Spleen (tissue), 11 donors: Measurements from ENCODE around the gene TSPAN18. TPM values are rescaled to one million over a fixed set of nuclear protein-coding genes. Genes with fewer than 3 reads are reported as not detected.

Source experiments
- DNase-seq: peaks from one replicate; pipeline ENCODE4 v3.0.0-alpha.2; 2020
- H3K27ac ChIP-seq, 8 donors: fragments of 200-600 bp; sonication (generic) in 7 of 8; 1 replicate in 4 of 8; 2 replicates in 4 of 8; pipeline versions ENCODE4 v1.5.0 to v1.8.0; 2016 to 2021; ENCODE audit warnings: inconsistent platforms in 4 of 8, mild to moderate bottlenecking in 4 of 8, moderate library complexity in 1 of 8
- H3K27me3 ChIP-seq, 7 donors: fragments of 200-600 bp; sonication (generic) in 6 of 7; replicated peaks in 1 of 7; 1 replicate in 4 of 7; 2 replicates in 3 of 7; pipeline versions ENCODE4 v1.5.0 to v1.8.0; 2016 to 2021; ENCODE audit warnings: inconsistent platforms in 3 of 7, mild to moderate bottlenecking in 1 of 7
- H3K36me3 ChIP-seq, 6 donors: fragments of 200-600 bp; sonication (generic) in 5 of 6; 1 replicate in 4 of 6; 2 replicates in 2 of 6; pipeline versions ENCODE4 v1.5.0 to v1.8.0; 2016 to 2021; ENCODE audit warnings: inconsistent platforms in 2 of 6
- H3K4me1 ChIP-seq, 6 donors: fragments of 200-600 bp; sonication (generic) in 5 of 6; 1 replicate in 3 of 6; 2 replicates in 3 of 6; pipeline versions ENCODE4 v1.5.0 to v1.8.0; 2016 to 2021; ENCODE audit warnings: inconsistent platforms in 3 of 6
- H3K4me3 ChIP-seq, 8 donors: fragments of 200-600 bp; sonication (generic) in 7 of 8; 1 replicate in 4 of 8; 2 replicates in 4 of 8; pipeline versions ENCODE4 v1.5.0 to v1.8.0; 2016 to 2021; ENCODE audit warnings: inconsistent platforms in 4 of 8, mild to moderate bottlenecking in 4 of 8, moderate library complexity in 2 of 8
- H3K9me3 ChIP-seq, 8 donors: fragments of 200-600 bp; sonication (generic) in 7 of 8; 1 replicate in 4 of 8; 2 replicates in 4 of 8; pipeline versions ENCODE4 v1.5.0 to v1.8.0; 2016 to 2021; ENCODE audit warnings: inconsistent platforms in 4 of 8
- POLR2A ChIP-seq, 3 donors: fragments of 450-650 bp; IDR thresholded peaks; one replicate each; pipeline ENCODE4 v1.5.1; 2017; ENCODE audit warnings: antibody characterized with exemption in 3 of 3, mild to moderate bottlenecking in 1 of 3
- POLR2AphosphoS5 ChIP-seq, 3 donors: sonication (generic); formaldehyde crosslinking; IDR thresholded peaks; one replicate each; pipeline ENCODE4 v1.5.1; 2017; ENCODE audit warnings: antibody characterized with exemption in 3 of 3
- WGBS, 5 donors: extraction: QIAGEN DNeasy Blood & Tissue Kit in 3 of 5; methylation state at CpG; one replicate each; pipeline versions ENCODE4 v1.1.5 to v1.1.7; 2013 to 2018; 5-methylcytosine and 5-hydroxymethylcytosine counted together
- intact Hi-C: fragments of 100-400 bp; cut with DNase I; formaldehyde crosslinking; loops from one replicate; pipeline ENCODE4 v1.15.0; 2023; ENCODE audit warnings: low total_unique reads
- polyA plus RNA-seq, 3 donors: library from polyadenylated mRNA; stranded (reverse); fragments of 200-250 nt; gene quantifications; one replicate each; pipeline ENCODE4 v1.2.1, GENCODE V29; 2013
- total RNA-seq, 7 donors: library from RNA; depleted of rRNA in 3 of 7; stranded (reverse); fragments of >200 nt in 3 of 7; fragmentation: NEBNext Ultra II Directional in 4 of 7; extraction: Animal tissue kit (Norgen Biotek cat#: 25700) in 4 of 7; gene quantifications; one replicate each; pipeline versions ENCODE4 v1.1.0 to v1.2.1, GENCODE V29; 2016 to 2021
- TF ChIP-seq, protein P1 (sequence below), 11 experiments: fragments of 200-600 bp in 7 of 11; fragments of 450-650 bp in 4 of 11; sonication (generic) in 4 of 11; IDR thresholded peaks in 8 of 11; conservative IDR thresholded peaks in 3 of 11; 1 replicate in 7 of 11; 2 replicates in 4 of 11; pipeline versions ENCODE4 v1.4.0 to v1.8.0; 2016 to 2021; ENCODE audit warnings: antibody characterized with exemption in 11 of 11, inconsistent platforms in 4 of 11, mild to moderate bottlenecking in 1 of 11
- donor health status: healthy with polysubstance abuse.
- donor health status: DM: no; HTN: no; CAD: no; lungs with moderate emphysema.
- donor health status: DM: no; HTN: no; CAD: no.
- donor health status: Bipolar disorder and iron deficiency.
- donor health status: healthy.
- donor health status: DM: no; HTN: no; CAD: no.
- donor health status: DM: yes; HTN: yes; CAD: no.

The TSPAN18 gene
- total and polyA plus RNA-seq, 10 donors, result 2.1 to 47.5 (median 21.3) TPM

- Histone ChIP-seq H3K4me1 (peaks cover 0 to 6% (median 0%) of the 10 kb centered on the region in 6 donors), H3K4me3 (no peak overlapping the region), H3K36me3 (no peaks in the 10 kb centered on the region), H3K27ac (no peak overlapping the region), H3K9me3 (no peaks in the 10 kb centered on the region), H3K27me3 (peaks cover 0 to 12% (median 0%) of the 10 kb centered on the region in 7 donors)
- no peak for TF ChIP-seq POLR2A (IDR thresholded peaks at IDR 0.05)
- no peak for TF ChIP-seq POLR2AphosphoS5 (IDR thresholded peaks at IDR 0.05)
- TF ChIP-seq, protein P1, sequence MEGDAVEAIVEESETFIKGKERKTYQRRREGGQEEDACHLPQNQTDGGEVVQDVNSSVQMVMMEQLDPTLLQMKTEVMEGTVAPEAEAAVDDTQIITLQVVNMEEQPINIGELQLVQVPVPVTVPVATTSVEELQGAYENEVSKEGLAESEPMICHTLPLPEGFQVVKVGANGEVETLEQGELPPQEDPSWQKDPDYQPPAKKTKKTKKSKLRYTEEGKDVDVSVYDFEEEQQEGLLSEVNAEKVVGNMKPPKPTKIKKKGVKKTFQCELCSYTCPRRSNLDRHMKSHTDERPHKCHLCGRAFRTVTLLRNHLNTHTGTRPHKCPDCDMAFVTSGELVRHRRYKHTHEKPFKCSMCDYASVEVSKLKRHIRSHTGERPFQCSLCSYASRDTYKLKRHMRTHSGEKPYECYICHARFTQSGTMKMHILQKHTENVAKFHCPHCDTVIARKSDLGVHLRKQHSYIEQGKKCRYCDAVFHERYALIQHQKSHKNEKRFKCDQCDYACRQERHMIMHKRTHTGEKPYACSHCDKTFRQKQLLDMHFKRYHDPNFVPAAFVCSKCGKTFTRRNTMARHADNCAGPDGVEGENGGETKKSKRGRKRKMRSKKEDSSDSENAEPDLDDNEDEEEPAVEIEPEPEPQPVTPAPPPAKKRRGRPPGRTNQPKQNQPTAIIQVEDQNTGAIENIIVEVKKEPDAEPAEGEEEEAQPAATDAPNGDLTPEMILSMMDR (IDR thresholded peaks at IDR 0.05 in 8 of 11, conservative IDR thresholded peaks at IDR 0.05 in 3 of 11), result no peak
- DNase-seq, result no peak
- intact Hi-C loops, result no loop called here
- WGBS, 5 donors, result 33 to 59% (median 47%) methylated on average over 11 of the region's 11 CpGs
Observed at GRCh38 chr11:44737245-44738085, 10.7 kb downstream of the TSPAN18 start.

GRCh38 chr11:44738791-44739190 is 12.0 kb downstream of the TSPAN18 start:
- intact Hi-C loops, result no loop called here
- H3K4me3 ChIP-seq, result no peak overlapping the region
- H3K9me3 ChIP-seq, result no peaks in the 10 kb centered on the region
- no peak for DNase-seq
- no peak overlapping the region for H3K27ac ChIP-seq
- TF ChIP-seq, protein P1 (IDR thresholded peaks at IDR 0.05 in 8 of 11, conservative IDR thresholded peaks at IDR 0.05 in 3 of 11), result no peak
- TF ChIP-seq POLR2AphosphoS5 (IDR thresholded peaks at IDR 0.05), result no peak
- no peaks in the 10 kb centered on the region for H3K36me3 ChIP-seq
- WGBS, 5 donors, result 72 to 89% (median 77%) methylated on average over 5 of the region's 5 CpGs
- peaks cover 0 to 12% (median 0%) of the 10 kb centered on the region in 7 donors for H3K27me3 ChIP-seq
- peaks cover 0 to 6% (median 0%) of the 10 kb centered on the region in 6 donors for H3K4me1 ChIP-seq

- 63 to 77% (median 68%) methylated on average over 8 of the region's 8 CpGs for WGBS, 5 donors
- Histone ChIP-seq H3K27me3 (peaks cover 0 to 12% (median 0%) of the 10 kb centered on the region in 7 donors), H3K4me1 (peaks cover 0 to 6% (median 0%) of the 10 kb centered on the region in 6 donors), H3K36me3 (no peaks in the 10 kb centered on the region), H3K9me3 (no peaks in the 10 kb centered on the region), H3K27ac (no peak overlapping the region), H3K4me3 (no peak overlapping the region)
- no peak for DNase-seq
- TF ChIP-seq, protein P1 (IDR thresholded peaks at IDR 0.05 in 8 of 11, conservative IDR thresholded peaks at IDR 0.05 in 3 of 11), result no peak
- TF ChIP-seq POLR2A (IDR thresholded peaks at IDR 0.05) (no peak), POLR2AphosphoS5 (IDR thresholded peaks at IDR 0.05) (no peak)
- intact Hi-C loops, result no loop called here
Observed at GRCh38 chr11:44740967-44741366, 14.2 kb downstream of the TSPAN18 start.

GRCh38 chr11:44741976-44742375 is 15.2 kb downstream of the TSPAN18 start:
- DNase-seq, result no peak
- no peak overlapping the region for H3K4me3 ChIP-seq
- no peaks in the 10 kb centered on the region for H3K36me3 ChIP-seq
- intact Hi-C loops, result no loop called here
- peaks cover 0 to 6% (median 0%) of the 10 kb centered on the region in 6 donors for H3K4me1 ChIP-seq
- H3K27me3 ChIP-seq, result peaks cover 0 to 12% (median 0%) of the 10 kb centered on the region in 7 donors
- H3K27ac ChIP-seq, result no peak overlapping the region
- H3K9me3 ChIP-seq, result no peaks in the 10 kb centered on the region
- 84 to 91% (median 87%) methylated on average over 4 of the region's 4 CpGs for WGBS, 5 donors
- no peak for TF ChIP-seq POLR2AphosphoS5 (IDR thresholded peaks at IDR 0.05)
- no peak for TF ChIP-seq POLR2A (IDR thresholded peaks at IDR 0.05)
- TF ChIP-seq, protein P1 (IDR thresholded peaks at IDR 0.05 in 8 of 11, conservative IDR thresholded peaks at IDR 0.05 in 3 of 11), result no peak
